Neural progenitor cell (in vitro differentiated cells): Measurements from ENCODE around the gene LARP6.

Experiments
- EZH2 ChIP-seq: fragments of 200-600 bp; sonication (generic); IDR thresholded peaks from 2 replicates; pipeline ENCODE4 v1.6.1; 2017; ENCODE audit warnings: antibody characterized with exemption, mild to moderate bottlenecking, moderate library complexity
- EZH2phosphoT487 ChIP-seq: fragments of 200-600 bp; sonication (generic); IDR thresholded peaks from 2 replicates; pipeline ENCODE4 v1.6.1; 2017; ENCODE audit warnings: antibody characterized with exemption
- TF ChIP-seq, protein P1 (sequence below): fragments of 200-600 bp; sonication (generic); IDR thresholded peaks from 2 replicates; pipeline ENCODE4 v1.5.1; 2017; ENCODE audit warnings: antibody characterized with exemption, mild to moderate bottlenecking

DNA sequence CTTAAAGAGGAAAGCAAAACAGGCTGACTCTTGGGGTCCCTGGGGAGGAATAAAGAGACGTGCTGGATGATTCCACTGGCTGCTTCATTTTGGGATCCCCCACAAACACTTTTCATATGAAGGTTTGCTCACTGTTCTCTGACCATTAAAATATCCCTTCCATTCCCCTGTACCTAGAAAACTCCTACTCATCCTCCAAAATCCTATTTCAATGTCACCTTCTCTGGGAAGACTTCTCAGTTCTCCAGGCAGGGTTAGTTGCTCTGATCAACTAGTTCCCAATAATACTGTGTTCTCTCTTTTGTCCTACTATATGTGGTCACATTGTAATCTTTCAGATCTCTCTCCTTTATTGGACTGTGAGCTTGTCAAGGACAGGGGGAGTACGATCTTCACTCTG is 19.0 kb downstream of the LARP6 start:
- TF ChIP-seq, protein P1, sequence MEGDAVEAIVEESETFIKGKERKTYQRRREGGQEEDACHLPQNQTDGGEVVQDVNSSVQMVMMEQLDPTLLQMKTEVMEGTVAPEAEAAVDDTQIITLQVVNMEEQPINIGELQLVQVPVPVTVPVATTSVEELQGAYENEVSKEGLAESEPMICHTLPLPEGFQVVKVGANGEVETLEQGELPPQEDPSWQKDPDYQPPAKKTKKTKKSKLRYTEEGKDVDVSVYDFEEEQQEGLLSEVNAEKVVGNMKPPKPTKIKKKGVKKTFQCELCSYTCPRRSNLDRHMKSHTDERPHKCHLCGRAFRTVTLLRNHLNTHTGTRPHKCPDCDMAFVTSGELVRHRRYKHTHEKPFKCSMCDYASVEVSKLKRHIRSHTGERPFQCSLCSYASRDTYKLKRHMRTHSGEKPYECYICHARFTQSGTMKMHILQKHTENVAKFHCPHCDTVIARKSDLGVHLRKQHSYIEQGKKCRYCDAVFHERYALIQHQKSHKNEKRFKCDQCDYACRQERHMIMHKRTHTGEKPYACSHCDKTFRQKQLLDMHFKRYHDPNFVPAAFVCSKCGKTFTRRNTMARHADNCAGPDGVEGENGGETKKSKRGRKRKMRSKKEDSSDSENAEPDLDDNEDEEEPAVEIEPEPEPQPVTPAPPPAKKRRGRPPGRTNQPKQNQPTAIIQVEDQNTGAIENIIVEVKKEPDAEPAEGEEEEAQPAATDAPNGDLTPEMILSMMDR = no peak
- TF ChIP-seq EZH2 (no peak), EZH2phosphoT487 (no peak)
